HG03108 (cell line): ENCODE results near the gene TXLNA.

Source experiments
- ATAC-seq: cut with Tn5 transposase; IDR thresholded peaks from one replicate; pipeline ENCODE4 v1.9.1; 2021; ENCODE audit warnings: moderate library complexity; ENCODE audit not compliant: unreplicated experiment

The TXLNA gene

DNA sequence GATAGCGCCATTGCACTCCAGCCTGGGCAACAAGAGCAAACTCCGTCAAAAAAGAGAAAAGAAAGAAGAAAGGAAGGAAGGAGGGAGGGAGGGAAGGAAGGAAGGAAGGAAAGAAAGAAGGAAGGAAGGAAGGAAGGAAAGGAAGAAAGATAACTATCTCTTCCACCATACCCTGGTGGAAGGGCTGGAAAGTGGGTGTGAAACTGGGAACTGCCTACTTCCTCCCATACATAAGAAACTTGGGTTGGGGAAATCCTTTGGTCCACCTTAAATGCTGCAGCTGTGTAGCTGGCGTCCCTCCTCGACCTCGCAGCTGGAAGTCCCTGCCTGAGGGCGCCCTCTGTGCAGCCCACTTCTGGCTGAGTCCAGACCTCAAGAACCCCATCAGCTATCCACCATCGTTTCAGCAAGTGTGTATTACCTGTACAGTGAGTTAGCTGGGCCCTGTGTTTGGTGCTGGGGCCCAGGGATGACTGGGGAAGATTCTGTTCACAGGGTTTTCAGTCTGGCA is 62.9 kb downstream of the TXLNA start:
- no peak for ATAC-seq

GRCh38 chr1:32246888-32247273 is 67.4 kb downstream of the TXLNA start, which contains the start of gene FAM167B:
FAM167B (plus strand) TSS chr1:32247222; CDS start chr1:32247422, 200 bp downstream.
- ATAC-seq: no peak

- no peak for ATAC-seq
Observed at GRCh38 chr1:32247452-32247851, 68.0 kb downstream of the TXLNA start.
